Midbrain (tissue), 1 donor: Measurements from ENCODE around the gene PAX7.
"Not testable (repeated sequence)": the region's sequence is repeated elsewhere in the genome, so short reads cannot be mapped to it uniquely, and the experiment has no call there.

ENCODE experiments used
- DNase-seq: peaks from one replicate; lab custom pipeline; 2025; lab: John Stamatoyannopoulos, UW

The PAX7 gene

GRCh38 chr1:18661404-18662285, 31.0 kb downstream of the PAX7 start:
- no peak for DNase-seq

GRCh38 chr1:18662286-18662639, 31.6 kb downstream of the PAX7 start:
- no peak for DNase-seq

GRCh38 chr1:18666317-18666920, 35.8 kb downstream of the PAX7 start:
- no peak for DNase-seq

- no peak for DNase-seq
Observed at GRCh38 chr1:18667333-18667732, 36.7 kb downstream of the PAX7 start.

- no peak for DNase-seq
Observed at GRCh38 chr1:18668046-18668445, 37.4 kb downstream of the PAX7 start.

GRCh38 chr1:18668750-18669404, 38.2 kb downstream of the PAX7 start:
- DNase-seq, result no peak

- DNase-seq, result no peak
Observed at GRCh38 chr1:18670121-18670867, 39.6 kb downstream of the PAX7 start.

- no peak for DNase-seq
Observed at GRCh38 chr1:18670868-18671225, 40.2 kb downstream of the PAX7 start.

- DNase-seq, result no peak
Observed at GRCh38 chr1:18673976-18674375, 43.3 kb downstream of the PAX7 start.

GRCh38 chr1:18676332-18676781, 45.7 kb downstream of the PAX7 start:
- no peak for DNase-seq

GRCh38 chr1:18681423-18681835, 50.8 kb downstream of the PAX7 start:
- DNase-seq, result no peak

GRCh38 chr1:18682375-18682774, 51.7 kb downstream of the PAX7 start:
- DNase-seq, result no peak

GRCh38 chr1:18684303-18684702, 53.7 kb downstream of the PAX7 start:
- no peak for DNase-seq

- DNase-seq, result no peak
Observed at GRCh38 chr1:18686540-18686939, 55.9 kb downstream of the PAX7 start.

- DNase-seq, result no peak
Observed at GRCh38 chr1:18687273-18687672, 56.6 kb downstream of the PAX7 start.

GRCh38 chr1:18691648-18692047, 61.0 kb downstream of the PAX7 start:
- no peak for DNase-seq

- no peak for DNase-seq
Observed at GRCh38 chr1:18693256-18694098, 62.8 kb downstream of the PAX7 start.

- DNase-seq, result not testable (repeated sequence)
Observed at GRCh38 chr1:18694289-18694688, 63.6 kb downstream of the PAX7 start.

- DNase-seq, result no peak
Observed at GRCh38 chr1:18697541-18697940, 66.9 kb downstream of the PAX7 start.

GRCh38 chr1:18700530-18700929, 69.9 kb downstream of the PAX7 start:
- no peak for DNase-seq

- no peak for DNase-seq
Observed at GRCh38 chr1:18701183-18701582, 70.5 kb downstream of the PAX7 start.
